ENCODE data around the gene SPACA5B.
"Not testable (repeated sequence)": the region's sequence is repeated elsewhere in the genome, so short reads cannot be mapped to it uniquely, and the experiment has no call there.

The SPACA5B gene

GRCh38 chrX:48130326-48130725 lies at the start of gene SPACA5B:
TSS of gene SPACA5B (plus strand) at chrX:48130626. CDS start at chrX:48130688, 62 bp downstream.
- DNase-seq (ENCODE audit: low read depth, low spot score), result not testable (repeated sequence)

- DNase-seq (ENCODE audit: low read depth, low spot score), result no peak
Measured at GRCh38 chrX:48083212-48083611, 47.2 kb upstream of the SPACA5B start.

GRCh38 chrX:48083706-48084105 lies 46.7 kb upstream of the SPACA5B start:
- DNase-seq (ENCODE audit: low read depth, low spot score), result no peak

GRCh38 chrX:48086082-48086481 lies 44.3 kb upstream of the SPACA5B start:
- DNase-seq (ENCODE audit: low read depth, low spot score), result no peak

GRCh38 chrX:48090123-48090522 lies 40.3 kb upstream of the SPACA5B start:
- DNase-seq (ENCODE audit: low read depth, low spot score), result no peak

- not testable (repeated sequence) for DNase-seq (ENCODE audit: low read depth, low spot score)
Measured at GRCh38 chrX:48092558-48092957, 37.9 kb upstream of the SPACA5B start.

- DNase-seq (ENCODE audit: low read depth, low spot score), result no peak
Measured at GRCh38 chrX:48101443-48101842, 29.0 kb upstream of the SPACA5B start.

- DNase-seq (ENCODE audit: low read depth, low spot score), result no peak
Measured at GRCh38 chrX:48102874-48103374, 27.5 kb upstream of the SPACA5B start.

GRCh38 chrX:48107717-48108116 lies 22.7 kb upstream of the SPACA5B start:
- no peak for DNase-seq (ENCODE audit: low read depth, low spot score)

- DNase-seq (ENCODE audit: low read depth, low spot score), result not testable (repeated sequence)
Measured at GRCh38 chrX:48125286-48125685, 5.1 kb upstream of the SPACA5B start.

GRCh38 chrX:48132308-48132844 lies 1.9 kb downstream of the SPACA5B start:
- not testable (repeated sequence) for DNase-seq (ENCODE audit: low read depth, low spot score)

GRCh38 chrX:48139076-48139475 lies 8.7 kb downstream of the SPACA5B start:
- DNase-seq (ENCODE audit: low read depth, low spot score), result not testable (repeated sequence)

GRCh38 chrX:48141810-48142508 lies 11.5 kb downstream of the SPACA5B start:
- not testable (repeated sequence) for DNase-seq (ENCODE audit: low read depth, low spot score)

GRCh38 chrX:48142697-48143096 lies 12.3 kb downstream of the SPACA5B start:
- DNase-seq (ENCODE audit: low read depth, low spot score), result not testable (repeated sequence)

GRCh38 chrX:48153769-48154168 lies 23.3 kb downstream of the SPACA5B start:
- no peak for DNase-seq (ENCODE audit: low read depth, low spot score)

GRCh38 chrX:48154796-48155195 lies 24.4 kb downstream of the SPACA5B start:
- DNase-seq (ENCODE audit: low read depth, low spot score), result no peak

GRCh38 chrX:48156014-48156413 lies 25.6 kb downstream of the SPACA5B start:
- no peak for DNase-seq (ENCODE audit: low read depth, low spot score)

GRCh38 chrX:48165241-48165640 lies 34.8 kb downstream of the SPACA5B start:
- DNase-seq (ENCODE audit: low read depth, low spot score), result no peak

- not testable (repeated sequence) for DNase-seq (ENCODE audit: low read depth, low spot score)
Measured at GRCh38 chrX:48166322-48166721, 35.9 kb downstream of the SPACA5B start.

GRCh38 chrX:48179691-48180090 lies 49.3 kb downstream of the SPACA5B start:
- no peak for DNase-seq (ENCODE audit: low read depth, low spot score)

- DNase-seq (ENCODE audit: low read depth, low spot score), result no peak
Measured at GRCh38 chrX:48180811-48181210, 50.4 kb downstream of the SPACA5B start.

GRCh38 chrX:48181882-48182281 lies 51.5 kb downstream of the SPACA5B start:
- not testable (repeated sequence) for DNase-seq (ENCODE audit: low read depth, low spot score)

Data from iPS DF 19.7 (cell line).